Muscle of leg (tissue), 11 donors: Measurements from ENCODE around the gene GGT6. TPM values are rescaled to one million over a fixed set of nuclear protein-coding genes. Genes with fewer than 3 reads are reported as not detected.
A peak's percentile ranks its signal among the peaks of the same experiment; 100 is the strongest.

Experiments used
- DNase-seq: peaks from one replicate; pipeline ENCODE4 v3.0.0; 2013
- H3K27ac ChIP-seq: one replicate; pipeline ENCODE4 v1.5.1; 2013; ENCODE audit warnings: mild to moderate bottlenecking, low read length, control low read depth
- H3K27me3 ChIP-seq: one replicate; pipeline ENCODE4 v1.6.1; 2013; ENCODE audit warnings: low read length; ENCODE audit not compliant: control insufficient read depth, insufficient read depth
- H3K36me3 ChIP-seq: one replicate; pipeline ENCODE4 v1.6.1; 2013; ENCODE audit warnings: low read length; ENCODE audit not compliant: control insufficient read depth, insufficient read depth
- H3K4me1 ChIP-seq: one replicate; pipeline ENCODE4 v1.6.1; 2013; ENCODE audit warnings: low read length; ENCODE audit not compliant: control insufficient read depth, insufficient read depth
- H3K4me3 ChIP-seq: one replicate; pipeline ENCODE4 v1.5.1; 2013; ENCODE audit warnings: low read length, control low read depth
- H3K9me3 ChIP-seq: replicated peaks from 2 replicates; pipeline ENCODE4 v1.6.1; 2013; ENCODE audit warnings: low read depth, low read length; ENCODE audit not compliant: control insufficient read depth
- WGBS: methylation state at CpG from one replicate; pipeline ENCODE4 v1.1.5; 2013; ENCODE audit warnings: missing lambda C conversion rate; ENCODE audit not compliant: insufficient coverage; 5-methylcytosine and 5-hydroxymethylcytosine counted together
- polyA plus RNA-seq, 8 donors: library from polyadenylated mRNA; unstranded; fragments of 120-200 nt; gene quantifications; one replicate each; pipeline versions ENCODE4 v1.2.1 to v1.2.3, GENCODE V29; 2013; ENCODE audit warnings: inconsistent platforms in 1 of 8, low replicate concordance in 1 of 8; ENCODE audit not compliant: insufficient read length in 8 of 8, insufficient read depth in 1 of 8
- total RNA-seq: library from RNA; stranded (reverse); fragments of 120-200 nt; gene quantifications from one replicate; pipeline ENCODE4 v1.2.4, GENCODE V29; 2013

GGT6 gene
- total and polyA plus RNA-seq, 9 donors, result 0.04 to 3.2 (median 0.10) TPM

DNA sequence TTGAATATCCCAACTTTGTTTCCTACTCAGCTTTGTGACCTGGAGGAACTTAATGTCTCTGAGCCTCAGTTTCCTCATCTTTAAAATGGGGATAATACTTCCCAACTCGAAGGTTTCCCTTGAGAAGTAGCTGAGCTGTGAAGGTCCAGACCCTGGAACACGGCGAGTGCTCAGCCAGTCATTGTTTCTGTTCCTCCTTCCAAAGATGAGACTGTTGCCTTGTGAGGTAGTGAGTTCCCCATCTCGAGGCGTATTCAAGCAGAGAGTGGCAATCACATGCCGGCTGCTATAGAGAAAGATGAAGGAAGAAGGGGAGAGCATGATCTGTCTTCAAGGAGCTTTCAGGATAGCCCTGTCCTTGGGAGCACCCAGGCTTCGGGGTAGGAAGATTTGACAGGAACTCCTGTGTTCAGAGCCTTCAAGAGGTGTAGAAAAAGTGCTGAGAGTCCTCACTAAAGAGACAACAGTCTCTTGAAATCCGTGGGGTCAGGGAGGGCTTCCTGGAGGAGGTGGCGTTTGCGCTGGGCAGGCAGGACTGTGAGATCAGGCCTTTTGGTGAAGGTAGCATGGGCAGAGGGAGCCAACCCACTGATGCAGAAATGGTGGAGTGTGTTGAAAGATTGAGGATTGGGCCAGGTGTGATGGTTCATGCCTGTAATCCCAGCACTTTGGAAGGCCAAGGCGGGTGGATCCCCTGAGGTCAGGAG, 34.5 kb downstream of the GGT6 start:
- peaks cover 25% of the 10 kb centered on the region for H3K4me1 ChIP-seq
- no peaks in the 10 kb centered on the region for H3K9me3 ChIP-seq
- 87% methylated on average over 9 of the region's 11 CpGs for WGBS
- DNase-seq, result no peak
- H3K4me3 ChIP-seq, result no peak overlapping the region
- H3K36me3 ChIP-seq, result no peaks in the 10 kb centered on the region
- H3K27me3 ChIP-seq, result no peaks in the 10 kb centered on the region
- no peak overlapping the region for H3K27ac ChIP-seq

DNA sequence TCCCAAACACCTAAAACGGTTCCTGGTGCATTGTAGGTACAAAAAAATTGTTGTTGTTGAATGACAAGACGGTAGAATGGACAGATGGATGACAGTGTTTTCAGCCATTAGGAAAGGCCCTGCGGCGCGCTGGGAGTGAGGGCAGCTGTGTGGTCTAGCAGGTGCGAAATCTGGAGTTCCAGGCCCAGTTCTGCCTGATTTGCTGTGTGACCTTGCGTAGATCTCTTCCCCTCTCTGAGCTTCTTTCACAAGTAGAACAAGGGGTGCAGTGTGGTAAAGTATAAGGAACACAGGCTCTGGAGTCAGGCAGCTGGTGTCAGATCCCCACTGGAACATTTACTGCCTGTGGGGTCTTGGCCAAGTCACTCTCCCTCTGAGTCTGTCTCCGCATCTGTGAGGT, 36.4 kb downstream of the GGT6 start:
- no peak overlapping the region for H3K27ac ChIP-seq
- peaks cover 32% of the 10 kb centered on the region for H3K4me1 ChIP-seq
- H3K9me3 ChIP-seq, result no peaks in the 10 kb centered on the region
- H3K36me3 ChIP-seq, result no peaks in the 10 kb centered on the region
- no peaks in the 10 kb centered on the region for H3K27me3 ChIP-seq
- no peak overlapping the region for H3K4me3 ChIP-seq
- 78% methylated on average over 5 of the region's 8 CpGs for WGBS
- no peak for DNase-seq

DNA sequence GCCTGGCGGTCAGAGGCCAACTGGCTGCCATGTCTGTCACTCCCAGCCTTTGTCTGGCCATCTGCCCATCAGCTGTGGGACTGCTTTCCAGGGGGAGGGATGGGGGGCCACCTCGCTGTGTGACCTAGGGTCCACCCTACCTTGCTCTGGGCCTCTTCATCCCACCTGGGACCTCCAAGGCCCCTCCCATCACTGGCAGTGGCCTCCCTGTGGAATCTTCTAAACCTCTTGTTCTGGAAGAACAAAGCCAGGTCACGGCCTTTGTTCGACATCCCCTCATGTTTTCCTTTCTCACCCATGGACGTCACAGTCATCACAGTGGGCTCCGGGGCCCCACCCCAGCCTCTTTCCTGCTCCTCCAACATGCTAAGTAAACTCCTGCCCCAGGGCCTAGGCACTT, 37.7 kb downstream of the GGT6 start:
- DNase-seq, result no peak
- Histone ChIP-seq H3K4me1 (peaks cover 35% of the 10 kb centered on the region), H3K27me3 (no peaks in the 10 kb centered on the region), H3K36me3 (no peaks in the 10 kb centered on the region), H3K27ac (peak overlapping the region; percentile 74), H3K9me3 (no peaks in the 10 kb centered on the region), H3K4me3 (no peak overlapping the region)
- WGBS, result 49% methylated on average over 5 of the region's 6 CpGs

DNA sequence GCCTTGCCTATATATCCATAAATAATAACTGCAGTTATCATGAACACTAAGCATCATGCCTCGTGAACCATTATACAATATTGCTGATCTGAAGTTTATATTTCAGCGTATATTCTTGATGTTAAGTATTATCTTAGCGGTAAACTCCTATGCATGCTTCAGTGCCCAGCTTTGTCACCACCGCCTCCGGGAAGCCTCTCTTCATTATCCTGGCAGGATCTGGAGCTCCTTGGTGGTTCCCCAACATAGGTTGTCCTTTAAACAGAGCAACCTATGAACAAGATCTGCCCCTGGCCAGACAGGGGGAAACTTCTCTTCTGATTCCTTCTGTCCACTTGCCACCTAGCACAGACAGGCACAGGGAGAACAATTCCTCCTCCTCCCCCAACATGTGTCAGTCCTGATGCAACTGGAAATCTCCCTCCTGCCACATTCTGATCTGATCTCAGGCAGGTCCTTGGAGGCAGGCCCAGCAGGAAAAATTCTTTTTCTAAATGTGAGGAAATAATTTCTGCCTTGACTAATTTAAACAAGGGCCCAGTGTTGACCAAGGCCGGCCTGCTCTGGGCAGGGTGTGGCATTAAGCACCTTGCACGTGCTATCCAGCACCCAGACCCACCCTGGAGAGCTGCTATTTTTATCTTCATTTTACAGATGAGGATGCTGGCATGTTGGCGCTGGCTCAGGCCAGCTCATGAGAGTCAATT, 39.3 kb downstream of the GGT6 start:
- H3K27me3 ChIP-seq, result no peaks in the 10 kb centered on the region
- no peaks in the 10 kb centered on the region for H3K36me3 ChIP-seq
- DNase-seq, result no peak
- 100% methylated on average over 3 of the region's 8 CpGs for WGBS
- peak overlapping the region; percentile 85 for H3K27ac ChIP-seq
- peaks cover 44% of the 10 kb centered on the region for H3K4me1 ChIP-seq
- H3K4me3 ChIP-seq, result no peak overlapping the region
- H3K9me3 ChIP-seq, result no peaks in the 10 kb centered on the region

- peaks cover 44% of the 10 kb centered on the region for H3K4me1 ChIP-seq
Observed at GRCh38 chr17:4520060-4520893, 40.1 kb downstream of the GGT6 start.

GRCh38 chr17:4519361-4519788, 41.0 kb downstream of the GGT6 start:
- 52% methylated on average over 12 of the region's 14 CpGs for WGBS
- no peaks in the 10 kb centered on the region for H3K36me3 ChIP-seq
- H3K27ac ChIP-seq, result peak overlapping the region; percentile 90
- peaks cover 44% of the 10 kb centered on the region for H3K4me1 ChIP-seq
- no peak for DNase-seq
- H3K9me3 ChIP-seq, result no peaks in the 10 kb centered on the region
- no peaks in the 10 kb centered on the region for H3K27me3 ChIP-seq
- H3K4me3 ChIP-seq, result no peak overlapping the region

More at GRCh38 chr17:4520060-4520893, 40.1 kb downstream of the GGT6 start:
- no peaks in the 10 kb centered on the region for H3K36me3 ChIP-seq
- 79% methylated on average over 7 of the region's 19 CpGs for WGBS
- peak overlapping the region; percentile 85 for H3K27ac ChIP-seq
- no peaks in the 10 kb centered on the region for H3K9me3 ChIP-seq
- H3K4me3 ChIP-seq, result no peak overlapping the region
- H3K27me3 ChIP-seq, result no peaks in the 10 kb centered on the region
- peak; percentile 67 for DNase-seq

DNA sequence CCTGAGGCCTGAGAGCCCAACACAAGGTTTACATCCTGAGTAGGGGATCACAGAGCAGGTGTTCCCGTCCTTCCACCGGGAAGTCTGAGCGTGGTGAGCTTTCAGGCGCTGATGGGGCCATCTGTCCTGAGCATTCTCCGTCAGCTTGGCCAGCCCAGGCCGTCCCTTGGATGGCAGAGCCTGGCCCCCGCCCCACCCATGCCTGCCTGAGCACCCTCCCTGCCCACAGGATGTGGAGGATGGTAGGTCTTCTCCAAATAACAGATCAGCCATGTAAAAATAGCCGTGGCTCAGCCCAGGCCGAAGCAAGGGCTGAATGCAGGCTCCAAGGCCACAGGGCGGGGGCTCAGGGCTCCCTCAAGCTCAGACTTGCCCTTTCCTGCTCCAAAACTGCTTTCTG, 41.5 kb downstream of the GGT6 start:
- Histone ChIP-seq H3K27ac (peak overlapping the region; percentile 90), H3K4me1 (peaks cover 44% of the 10 kb centered on the region), H3K27me3 (no peaks in the 10 kb centered on the region), H3K9me3 (no peaks in the 10 kb centered on the region), H3K36me3 (no peaks in the 10 kb centered on the region), H3K4me3 (no peak overlapping the region)
- WGBS, result 66% methylated on average over 7 of the region's 10 CpGs
- no peak for DNase-seq

- Histone ChIP-seq H3K4me1 (peaks cover 37% of the 10 kb centered on the region), H3K27me3 (no peaks in the 10 kb centered on the region), H3K36me3 (no peaks in the 10 kb centered on the region), H3K4me3 (no peak overlapping the region), H3K27ac (no peak overlapping the region), H3K9me3 (no peaks in the 10 kb centered on the region)
- no CpG with 5 or more reads among the region's 11 CpGs for WGBS
- DNase-seq, result peak; percentile 78
Observed at GRCh38 chr17:4516735-4517134, 43.6 kb downstream of the GGT6 start.

DNA sequence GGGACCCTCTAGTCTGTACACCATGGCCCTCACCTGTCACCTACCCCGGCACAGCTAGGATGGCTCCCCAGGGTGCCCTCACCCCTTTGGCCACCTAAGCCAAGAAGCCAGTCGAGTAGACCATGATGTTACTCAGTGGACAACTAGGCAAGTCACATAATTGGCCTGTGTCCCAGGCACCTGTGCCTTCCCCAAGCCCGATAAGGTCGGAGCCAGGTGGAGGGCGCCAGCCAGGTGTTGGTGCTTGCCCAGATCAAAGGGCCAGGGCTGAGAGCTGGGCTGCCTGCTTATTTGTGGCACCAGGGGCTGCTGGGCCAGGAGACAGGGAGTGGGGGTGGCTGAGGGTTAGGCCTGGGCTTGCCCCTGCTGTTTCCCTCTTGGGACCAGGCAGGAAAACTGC, 44.9 kb downstream of the GGT6 start:
- 76% methylated on average over 4 of the region's 5 CpGs for WGBS
- no peaks in the 10 kb centered on the region for H3K36me3 ChIP-seq

DNA sequence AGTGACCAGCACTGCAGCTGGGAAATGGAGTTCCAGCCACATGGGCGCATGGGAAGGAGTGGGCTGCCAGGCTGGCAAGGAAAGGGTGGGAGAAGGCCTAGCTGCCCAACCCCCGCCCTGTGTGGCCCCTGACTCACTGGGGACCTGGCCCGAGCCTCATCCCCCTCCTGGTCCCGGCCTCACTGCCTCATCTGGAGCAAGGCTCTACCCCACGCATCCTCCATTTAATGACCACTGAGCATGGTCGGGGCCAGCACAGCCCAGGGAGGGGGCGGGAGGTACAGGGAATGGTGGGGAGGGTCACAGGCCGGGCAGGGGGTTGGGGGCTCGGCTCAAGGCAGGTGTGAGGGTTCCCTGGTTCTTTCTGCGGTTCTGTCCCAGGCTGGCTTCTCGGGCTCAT, 45.6 kb downstream of the GGT6 start:
- WGBS, result 63% methylated on average over 4 of the region's 11 CpGs
- Histone ChIP-seq H3K4me3 (no peak overlapping the region), H3K27ac (no peak overlapping the region), H3K27me3 (no peaks in the 10 kb centered on the region), H3K9me3 (no peaks in the 10 kb centered on the region), H3K36me3 (no peaks in the 10 kb centered on the region), H3K4me1 (peaks cover 23% of the 10 kb centered on the region)
- no peak for DNase-seq

More for the DNA sequence above, 44.9 kb downstream of the GGT6 start:
- H3K9me3 ChIP-seq, result no peaks in the 10 kb centered on the region
- H3K27me3 ChIP-seq, result no peaks in the 10 kb centered on the region
- H3K4me3 ChIP-seq, result no peak overlapping the region
- no peak for DNase-seq
- H3K27ac ChIP-seq, result no peak overlapping the region
- H3K4me1 ChIP-seq, result peaks cover 27% of the 10 kb centered on the region
